GM23248 (cell line): ENCODE measurements around the gene DPP9. TPM values are rescaled to one million over a fixed set of nuclear protein-coding genes. Genes with fewer than 3 reads are reported as not detected.

Experiments
- DNase-seq: peaks from one replicate; pipeline ENCODE4 v3.0.0-alpha.2; 2015
- H2AFZ ChIP-seq: fragments of 200-600 bp; sonication (generic); 2 replicates; pipeline ENCODE4 v1.6.1; 2016; ENCODE audit warnings: antibody characterized with exemption
- H3F3A ChIP-seq: fragments of 200-600 bp; sonication (generic); 2 replicates; pipeline ENCODE4 v1.6.1; 2016; ENCODE audit warnings: mild to moderate bottlenecking, antibody characterized with exemption, mixed run types; ENCODE audit not compliant: insufficient read depth
- H3K27ac ChIP-seq: fragments of 200-600 bp; sonication (generic); 2 replicates; pipeline ENCODE4 v1.5.1; 2016; ENCODE audit warnings: mild to moderate bottlenecking
- H3K27me3 ChIP-seq: fragments of 200-600 bp; sonication (generic); replicated peaks from 2 replicates; pipeline ENCODE4 v1.6.1; 2016; ENCODE audit warnings: mild to moderate bottlenecking; ENCODE audit not compliant: insufficient read depth
- H3K36me3 ChIP-seq: fragments of 200-600 bp; sonication (generic); 2 replicates; pipeline ENCODE4 v1.6.1; 2016; ENCODE audit warnings: low read depth, mild to moderate bottlenecking
- H3K4me1 ChIP-seq: fragments of 200-600 bp; sonication (generic); 2 replicates; pipeline ENCODE4 v1.6.1; 2016; ENCODE audit warnings: mild to moderate bottlenecking; ENCODE audit not compliant: insufficient read depth
- H3K4me2 ChIP-seq: fragments of 200-600 bp; sonication (generic); one replicate; pipeline ENCODE4 v1.6.1; 2016; ENCODE audit warnings: mild to moderate bottlenecking; ENCODE audit not compliant: unreplicated experiment
- H3K4me3 ChIP-seq: fragments of 200-600 bp; sonication (generic); 2 replicates; pipeline ENCODE4 v1.5.1; 2016; ENCODE audit warnings: mild to moderate bottlenecking
- H3K79me2 ChIP-seq: fragments of 200-600 bp; sonication (generic); 2 replicates; pipeline ENCODE4 v1.6.1; 2016; ENCODE audit warnings: mild to moderate bottlenecking; ENCODE audit not compliant: insufficient read depth
- H3K9ac ChIP-seq: fragments of 200-600 bp; sonication (generic); 2 replicates; pipeline ENCODE4 v1.6.1; 2016; ENCODE audit warnings: mild to moderate bottlenecking
- H3K9me2 ChIP-seq: fragments of 200-600 bp; sonication (generic); 2 replicates; pipeline ENCODE4 v1.6.1; 2016; ENCODE audit warnings: mixed run types, mild to moderate bottlenecking, moderate library complexity; ENCODE audit not compliant: insufficient read depth
- H3K9me3 ChIP-seq: fragments of 200-600 bp; sonication (generic); one replicate; pipeline ENCODE4 v1.6.1; 2017; ENCODE audit warnings: low read depth
- H4K20me1 ChIP-seq: fragments of 200-600 bp; sonication (generic); 2 replicates; pipeline ENCODE4 v1.6.0; 2016; ENCODE audit not compliant: insufficient read depth
- EZH2 ChIP-seq: fragments of 200-600 bp; sonication (generic); IDR thresholded peaks from 2 replicates; pipeline ENCODE4 v1.6.1; 2018; ENCODE audit warnings: antibody characterized with exemption, mild to moderate bottlenecking; ENCODE audit not compliant: insufficient read depth, poor library complexity, severe bottlenecking
- EZH2phosphoT487 ChIP-seq: fragments of 200-600 bp; sonication (generic); IDR thresholded peaks from 2 replicates; pipeline ENCODE4 v1.6.1; 2018; ENCODE audit warnings: antibody characterized with exemption, moderate library complexity, mild to moderate bottlenecking, low read depth; ENCODE audit not compliant: insufficient read depth
- WGBS, 2 experiments: methylation state at CpG; one replicate each; pipeline ENCODE4 v1.1.6; 2015 to 2017; ENCODE audit warnings: low lambda C conversion rate in 2 of 2, low coverage in 1 of 2; ENCODE audit errors: missing lambda C conversion rate in 2 of 2; 5-methylcytosine and 5-hydroxymethylcytosine counted together
- in situ Hi-C: fragments of 300-500 bp; cut with MboI; formaldehyde crosslinking; loops from 2 replicates; pipeline ENCODE4 v1.15.0; 2020
- polyA plus RNA-seq: library from polyadenylated mRNA; unstranded; fragments of >200 nt; fragmentation: Nextera tagmentation; extraction: Ambion mirVana; gene quantifications from 2 replicates; pipeline ENCODE4 v1.2.1, GENCODE V29; 2016
- total RNA-seq: library from RNA; depleted of rRNA; stranded (reverse); fragments of >200 nt; shearing (Covaris generic); gene quantifications from 2 replicates; pipeline ENCODE4 v1.2.3, GENCODE V29; 2014; rRNA removed

DPP9 gene
- total RNA-seq (50.3 and 82.2 TPM in 2 replicates), polyA plus RNA-seq (33.0 and 37.0 TPM in 2 replicates)

GRCh38 chr19:4723595-4724514 lies at the start of gene DPP9:
Gene DPP9 (minus strand): TSS chr19:4723842. CDS start chr19:4719906, 3,936 bp downstream.
- no peaks in the 10 kb centered on the region for H3K9me2 ChIP-seq
- H3K27me3 ChIP-seq: no peaks in the 10 kb centered on the region
- peaks cover 9% of the 10 kb centered on the region; the same call in 1 of the 2 replicates for H3K4me1 ChIP-seq
- no peaks in the 10 kb centered on the region for H3K9me3 ChIP-seq
- H3K4me2 ChIP-seq: peak within 1 kb of the TSS; percentile 92
- WGBS, 2 experiments: 0 to 2% methylated on average over 54 to 59 of the region's 79 CpGs
- peak within 1 kb of the TSS; percentile 41 for H3K27ac ChIP-seq
- in situ Hi-C loops: no loop called here
- peak within 1 kb of the TSS; percentile 85 for H2AFZ ChIP-seq
- TF ChIP-seq EZH2: no peak
- no peak for TF ChIP-seq EZH2phosphoT487
- peak; percentile 98 for DNase-seq
- peak within 1 kb of the TSS; percentile 94 for H3K4me3 ChIP-seq
- H3K79me2 ChIP-seq: peaks cover 40% of the 10 kb centered on the region
- no peaks in the 10 kb centered on the region for H3K36me3 ChIP-seq
- peak within 1 kb of the TSS; percentile 88 for H3K9ac ChIP-seq
- H3F3A ChIP-seq: peaks cover 13% of the 10 kb centered on the region
- no peaks in the 10 kb centered on the region for H4K20me1 ChIP-seq

GRCh38 chr19:4773047-4773640 lies 49.5 kb upstream of the DPP9 start:
- Histone ChIP-seq H4K20me1 (no peaks in the 10 kb centered on the region), H3K4me3 (no peak overlapping the region), H3K9me2 (no peaks in the 10 kb centered on the region), H3F3A (peaks cover 22% of the 10 kb centered on the region), H3K9me3 (no peaks in the 10 kb centered on the region), H3K79me2 (no peaks in the 10 kb centered on the region), H3K4me1 (no peaks in the 10 kb centered on the region), H2AFZ (no peak overlapping the region), H3K36me3 (no peaks in the 10 kb centered on the region), H3K9ac (no peak overlapping the region), H3K27ac (no peak overlapping the region), H3K4me2 (no peak overlapping the region), H3K27me3 (no peaks in the 10 kb centered on the region; the same call in 1 of the 2 replicates)
- 18 to 25% methylated on average over 9 of the region's 9 CpGs for WGBS, 2 experiments
- TF ChIP-seq EZH2phosphoT487 (no peak), EZH2 (no peak)
- in situ Hi-C loops: no loop called here
- no peak for DNase-seq

- Histone ChIP-seq H3K9ac (no peak overlapping the region), H3K27me3 (no peaks in the 10 kb centered on the region; the same call in 1 of the 2 replicates), H3K9me2 (no peaks in the 10 kb centered on the region), H3K9me3 (no peaks in the 10 kb centered on the region), H3K4me2 (no peak overlapping the region), H2AFZ (no peak overlapping the region), H3K4me3 (no peak overlapping the region), H3K79me2 (no peaks in the 10 kb centered on the region), H4K20me1 (no peaks in the 10 kb centered on the region), H3K27ac (no peak overlapping the region), H3K36me3 (no peaks in the 10 kb centered on the region), H3F3A (peaks cover 24% of the 10 kb centered on the region), H3K4me1 (no peaks in the 10 kb centered on the region)
- in situ Hi-C loops: no loop called here
- no peak for DNase-seq
- no peak for TF ChIP-seq EZH2
- no peak for TF ChIP-seq EZH2phosphoT487
- WGBS, 2 experiments: 5 to 17% methylated on average over 2 of the region's 2 CpGs
Observed at GRCh38 chr19:4772566-4772965, 48.9 kb upstream of the DPP9 start.

GRCh38 chr19:4768934-4769777 lies 45.5 kb upstream of the DPP9 start:
- no peaks in the 10 kb centered on the region for H3K36me3 ChIP-seq
- peak; percentile 86 for DNase-seq
- no peak overlapping the region for H3K27ac ChIP-seq
- H3K9me3 ChIP-seq: no peaks in the 10 kb centered on the region
- no peak overlapping the region for H3K4me2 ChIP-seq
- H2AFZ ChIP-seq: no peak overlapping the region
- H3K79me2 ChIP-seq: no peaks in the 10 kb centered on the region
- no peaks in the 10 kb centered on the region for H3K4me1 ChIP-seq
- H4K20me1 ChIP-seq: no peaks in the 10 kb centered on the region
- peaks cover 24% of the 10 kb centered on the region for H3F3A ChIP-seq
- H3K4me3 ChIP-seq: no peak overlapping the region
- no peaks in the 10 kb centered on the region for H3K9me2 ChIP-seq
- in situ Hi-C loops: no loop called here
- 12 to 15% methylated on average over 34 to 37 of the region's 37 CpGs for WGBS, 2 experiments
- H3K27me3 ChIP-seq: no peaks in the 10 kb centered on the region; the same call in 1 of the 2 replicates
- TF ChIP-seq EZH2: no peak
- TF ChIP-seq EZH2phosphoT487: no peak
- H3K9ac ChIP-seq: no peak overlapping the region
